Upper lobe of left lung (tissue), 4 donors: ENCODE data around the gene STX16.

Source experiments
- CTCF ChIP-seq, 6 experiments: fragments of 450-650 bp in 4 of 6; fragments of 200-600 bp in 2 of 6; sonication (generic) in 2 of 6; IDR thresholded peaks; one replicate each; pipeline ENCODE4 v1.5.1; 2016 to 2019; ENCODE audit warnings: antibody characterized with exemption in 6 of 6
- EP300 ChIP-seq, 4 donors: sonication (generic); formaldehyde crosslinking; IDR thresholded peaks; one replicate each; pipeline ENCODE4 v1.5.1; 2017; ENCODE audit warnings: antibody characterized with exemption in 4 of 4, control low read depth in 2 of 4
- POLR2AphosphoS5 ChIP-seq, 2 donors: sonication (generic); formaldehyde crosslinking; IDR thresholded peaks; one replicate each; pipeline ENCODE4 v1.5.1; 2017; ENCODE audit warnings: antibody characterized with exemption in 2 of 2

GRCh38 chr20:58602124-58602523 is 49.0 kb upstream of the STX16 start:
- TF ChIP-seq CTCF (IDR thresholded peaks at IDR 0.05) (no peak), EP300 (IDR thresholded peaks at IDR 0.05) (no peak), POLR2AphosphoS5 (IDR thresholded peaks at IDR 0.05) (no peak)
